GM06990 (cell line): Measurements from ENCODE around the gene SLC16A8.

Experiments used
- DNase-seq: peaks from one replicate; pipeline ENCODE4 v3.0.0-alpha.2; 2011; ENCODE audit not compliant: insufficient read length; ENCODE audit errors: extremely low read depth
- H3K27me3 ChIP-seq: replicated peaks from 2 replicates; pipeline ENCODE4 v1.6.0; 2011; ENCODE audit warnings: low read length; ENCODE audit not compliant: control insufficient read depth, insufficient read depth
- H3K36me3 ChIP-seq: 2 replicates; pipeline ENCODE4 v1.5.1; 2011; ENCODE audit warnings: low read length; ENCODE audit not compliant: control insufficient read depth, insufficient read depth
- H3K4me3 ChIP-seq: replicated peaks from 2 replicates; pipeline ENCODE4 v1.5.1; 2011; ENCODE audit warnings: low read depth, mild to moderate bottlenecking, control low read depth, low read length
- TF ChIP-seq, protein P1 (sequence below): IDR thresholded peaks from 2 replicates; pipeline ENCODE4 v1.5.1; 2011; ENCODE audit warnings: low read length, control low read depth, mild to moderate bottlenecking, inconsistent platforms; ENCODE audit not compliant: insufficient read depth, poor library complexity, severe bottlenecking

Gene SLC16A8

DNA sequence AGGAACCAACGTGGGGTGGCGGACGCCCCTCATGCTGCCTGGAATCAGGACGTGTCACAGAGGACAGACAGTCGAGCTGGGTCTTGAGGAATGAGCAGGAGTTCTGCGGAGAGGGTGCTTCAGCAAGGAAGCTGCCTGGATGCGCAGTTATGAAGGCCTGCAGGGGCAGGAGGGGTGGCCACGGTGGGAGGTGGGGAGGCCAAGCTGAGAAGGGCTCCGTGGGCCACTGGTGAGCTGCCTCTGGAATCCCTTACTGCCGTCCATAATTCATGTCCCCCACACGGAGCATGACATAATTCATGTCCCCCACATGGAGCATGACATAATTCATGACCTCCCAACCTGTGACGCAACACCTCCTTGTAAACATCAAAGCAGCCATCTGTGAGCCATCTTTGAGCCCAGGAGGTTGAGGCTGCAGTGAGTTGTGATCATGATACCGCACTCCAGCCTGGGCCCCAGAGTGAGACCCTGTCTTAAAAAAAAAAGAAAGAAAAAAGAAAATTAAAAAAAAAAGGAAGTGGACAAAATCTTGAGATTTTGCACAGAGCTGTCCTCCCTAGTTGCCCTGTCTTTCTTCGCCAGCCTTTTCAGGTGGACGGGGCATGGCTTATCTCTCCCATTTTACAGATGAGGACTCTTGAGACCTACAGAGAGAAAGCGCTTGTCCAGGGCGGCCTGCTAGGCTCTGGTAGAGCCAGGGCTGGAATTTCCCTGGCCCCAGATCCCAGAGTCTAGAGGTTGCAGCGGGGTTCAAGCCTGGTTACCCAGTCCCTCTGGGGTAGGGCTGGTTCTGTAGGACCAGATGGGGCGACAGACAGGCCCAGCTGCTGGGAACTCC is 51.1 kb downstream of the SLC16A8 start:
- DNase-seq: no peak
- Histone ChIP-seq H3K27me3 (no peaks in the 10 kb centered on the region), H3K4me3 (no peak overlapping the region), H3K36me3 (no peaks in the 10 kb centered on the region)
- TF ChIP-seq, protein P1, sequence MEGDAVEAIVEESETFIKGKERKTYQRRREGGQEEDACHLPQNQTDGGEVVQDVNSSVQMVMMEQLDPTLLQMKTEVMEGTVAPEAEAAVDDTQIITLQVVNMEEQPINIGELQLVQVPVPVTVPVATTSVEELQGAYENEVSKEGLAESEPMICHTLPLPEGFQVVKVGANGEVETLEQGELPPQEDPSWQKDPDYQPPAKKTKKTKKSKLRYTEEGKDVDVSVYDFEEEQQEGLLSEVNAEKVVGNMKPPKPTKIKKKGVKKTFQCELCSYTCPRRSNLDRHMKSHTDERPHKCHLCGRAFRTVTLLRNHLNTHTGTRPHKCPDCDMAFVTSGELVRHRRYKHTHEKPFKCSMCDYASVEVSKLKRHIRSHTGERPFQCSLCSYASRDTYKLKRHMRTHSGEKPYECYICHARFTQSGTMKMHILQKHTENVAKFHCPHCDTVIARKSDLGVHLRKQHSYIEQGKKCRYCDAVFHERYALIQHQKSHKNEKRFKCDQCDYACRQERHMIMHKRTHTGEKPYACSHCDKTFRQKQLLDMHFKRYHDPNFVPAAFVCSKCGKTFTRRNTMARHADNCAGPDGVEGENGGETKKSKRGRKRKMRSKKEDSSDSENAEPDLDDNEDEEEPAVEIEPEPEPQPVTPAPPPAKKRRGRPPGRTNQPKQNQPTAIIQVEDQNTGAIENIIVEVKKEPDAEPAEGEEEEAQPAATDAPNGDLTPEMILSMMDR: no peak

- TF ChIP-seq, protein P1: no peak
- Histone ChIP-seq H3K27me3 (no peaks in the 10 kb centered on the region; the same call in 1 of the 2 replicates), H3K4me3 (no peak overlapping the region), H3K36me3 (no peaks in the 10 kb centered on the region)
- no peak for DNase-seq
These were observed 52.5 kb downstream of the SLC16A8 start for GRCh38 chr22:38031491-38031890.

GRCh38 chr22:38030311-38031133 is 53.5 kb downstream of the SLC16A8 start:
- no peak for DNase-seq
- TF ChIP-seq, protein P1: no peak
- Histone ChIP-seq H3K4me3 (no peak overlapping the region), H3K27me3 (peaks cover 1% of the 10 kb centered on the region), H3K36me3 (no peaks in the 10 kb centered on the region)

DNA sequence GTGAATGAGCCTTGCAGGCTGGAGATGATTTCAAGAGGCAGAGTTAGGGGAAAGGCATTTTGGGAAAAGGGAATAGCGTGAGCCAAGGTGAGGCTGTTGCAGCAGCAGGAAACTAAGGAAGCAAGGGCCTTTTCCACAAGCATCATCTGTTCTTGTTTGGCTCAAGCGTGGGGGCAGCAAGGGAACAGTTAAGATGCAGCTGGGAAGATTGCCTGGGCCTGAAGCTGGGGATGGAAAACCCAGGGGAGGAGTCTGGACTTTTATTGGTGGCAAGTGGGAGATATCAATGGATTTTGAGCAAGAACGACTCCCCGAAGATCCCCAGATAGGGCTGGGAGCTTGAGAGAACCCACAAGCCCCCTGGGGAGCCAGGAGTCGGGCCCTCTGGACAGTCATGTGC is 54.1 kb downstream of the SLC16A8 start:
- TF ChIP-seq, protein P1: no peak
- no peak overlapping the region for H3K4me3 ChIP-seq
- peaks cover 3% of the 10 kb centered on the region for H3K27me3 ChIP-seq
- DNase-seq: no peak
- no peaks in the 10 kb centered on the region for H3K36me3 ChIP-seq

- Histone ChIP-seq H3K36me3 (no peaks in the 10 kb centered on the region), H3K4me3 (no peak overlapping the region), H3K27me3 (peaks cover 3% of the 10 kb centered on the region)
- TF ChIP-seq, protein P1: no peak
- no peak for DNase-seq
These were observed 54.6 kb downstream of the SLC16A8 start for GRCh38 chr22:38029370-38029769.
